ENCODE measurements around the gene CELA2B.
"Not testable (repeated sequence)": the region's sequence is repeated elsewhere in the genome, so short reads cannot be mapped to it uniquely, and the experiment has no call there.

The CELA2B gene

GRCh38 chr1:15475752-15476314, at the start of gene CELA2B:
Gene CELA2B, plus strand, starts transcription at chr1:15476104. Its CDS starts 22 bp downstream, at chr1:15476126.
- TF ChIP-seq CTCF (IDR thresholded peaks at IDR 0.05), result no peak
- H3K4me3 ChIP-seq (ENCODE audit: low read depth in 1 of 2, low read length in 1 of 2), result no peak within 1 kb of the TSS
- H3K4me1 ChIP-seq (ENCODE audit: control insufficient read depth in 1 of 2, insufficient read depth in 1 of 2, low read depth in 1 of 2, low read length in 1 of 2), result no peaks in the 10 kb centered on the region
- no peaks in the 10 kb centered on the region for H3K9me3 ChIP-seq
- H3K27ac ChIP-seq, result no peak within 1 kb of the TSS
- no peaks in the 10 kb centered on the region for H3K36me3 ChIP-seq
- H3K27me3 ChIP-seq, result no peaks in the 10 kb centered on the region

GRCh38 chr1:15426492-15427279, 49.2 kb upstream of the CELA2B start:
- Histone ChIP-seq H3K27ac (peak overlapping the region; percentile 82), H3K4me3 (ENCODE audit: low read depth in 1 of 2, low read length in 1 of 2) (no peak overlapping the region), H3K9me3 (no peaks in the 10 kb centered on the region), H3K4me1 (ENCODE audit: control insufficient read depth in 1 of 2, insufficient read depth in 1 of 2, low read depth in 1 of 2, low read length in 1 of 2) (peaks cover 15 to 33% of the 10 kb centered on the region in 2 experiments), H3K36me3 (peaks cover 96% of the 10 kb centered on the region), H3K27me3 (no peaks in the 10 kb centered on the region)
- TF ChIP-seq CTCF (IDR thresholded peaks at IDR 0.05), result no peak

- no peaks in the 10 kb centered on the region for H3K27me3 ChIP-seq
- H3K4me3 ChIP-seq (ENCODE audit: low read depth in 1 of 2, low read length in 1 of 2), result no peak overlapping the region
- peaks cover 12 to 27% of the 10 kb centered on the region in 2 experiments for H3K4me1 ChIP-seq (ENCODE audit: control insufficient read depth in 1 of 2, insufficient read depth in 1 of 2, low read depth in 1 of 2, low read length in 1 of 2)
- no peak for TF ChIP-seq CTCF (IDR thresholded peaks at IDR 0.05)
- peaks cover 97% of the 10 kb centered on the region for H3K36me3 ChIP-seq
- H3K27ac ChIP-seq, result peak overlapping the region; percentile 82
- H3K9me3 ChIP-seq, result no peaks in the 10 kb centered on the region
Measured at GRCh38 chr1:15427280-15427666, 48.6 kb upstream of the CELA2B start.

GRCh38 chr1:15428252-15428651, 47.7 kb upstream of the CELA2B start:
- H3K4me3 ChIP-seq (ENCODE audit: low read depth in 1 of 2, low read length in 1 of 2); H3K9me3 ChIP-seq; H3K27me3 ChIP-seq: not testable (repeated sequence)
- Histone ChIP-seq H3K36me3 (peaks cover 96% of the 10 kb centered on the region), H3K4me1 (ENCODE audit: control insufficient read depth in 1 of 2, insufficient read depth in 1 of 2, low read depth in 1 of 2, low read length in 1 of 2) (peaks cover 6 to 23% of the 10 kb centered on the region in 2 experiments), H3K27ac (peak overlapping the region; percentile 82)

- TF ChIP-seq CTCF (IDR thresholded peaks at IDR 0.05), result no peak
- H3K4me3 ChIP-seq (ENCODE audit: low read depth in 1 of 2, low read length in 1 of 2), result no peak overlapping the region
- H3K27me3 ChIP-seq, result no peaks in the 10 kb centered on the region
- H3K36me3 ChIP-seq, result peaks cover 90% of the 10 kb centered on the region
- peaks cover 1 to 22% of the 10 kb centered on the region in 2 experiments for H3K4me1 ChIP-seq (ENCODE audit: control insufficient read depth in 1 of 2, insufficient read depth in 1 of 2, low read depth in 1 of 2, low read length in 1 of 2)
- H3K9me3 ChIP-seq, result no peaks in the 10 kb centered on the region
- peak overlapping the region; percentile 82 for H3K27ac ChIP-seq
Measured at GRCh38 chr1:15428815-15429435, 47.0 kb upstream of the CELA2B start.

- Histone ChIP-seq H3K27ac (peak overlapping the region; percentile 82), H3K36me3 (peaks cover 83% of the 10 kb centered on the region), H3K4me1 (ENCODE audit: control insufficient read depth in 1 of 2, insufficient read depth in 1 of 2, low read depth in 1 of 2, low read length in 1 of 2) (peaks cover 9 to 23% of the 10 kb centered on the region in 2 experiments), H3K27me3 (no peaks in the 10 kb centered on the region), H3K9me3 (no peaks in the 10 kb centered on the region), H3K4me3 (ENCODE audit: low read depth in 1 of 2, low read length in 1 of 2) (no peak overlapping the region)
- no peak for TF ChIP-seq CTCF (IDR thresholded peaks at IDR 0.05)
Measured at GRCh38 chr1:15429701-15430149, 46.2 kb upstream of the CELA2B start.
